ENCODE results near the gene ATP11A.

DNA sequence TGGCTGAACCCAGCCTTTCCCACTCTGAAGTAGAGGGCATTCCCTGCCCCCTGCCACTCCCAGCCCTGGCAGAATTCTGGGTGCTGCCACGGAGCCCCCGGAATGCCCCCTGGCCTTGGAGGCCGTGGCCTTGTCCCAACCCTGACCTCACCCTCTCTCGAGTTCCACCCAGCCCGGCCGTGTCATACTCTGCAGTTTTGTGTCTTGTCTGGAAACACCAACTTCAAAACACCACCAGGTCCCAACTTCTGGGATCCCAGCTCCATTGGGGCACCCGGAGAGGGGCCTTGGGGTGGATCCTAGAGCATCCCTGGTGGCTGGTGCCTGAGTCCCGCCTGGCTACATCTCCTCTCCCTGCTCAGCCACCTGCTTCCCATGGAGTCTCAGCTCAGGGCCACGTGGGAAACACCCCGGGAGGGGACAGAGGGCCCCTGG lies 197.7 kb downstream of the ATP11A start:
- TF ChIP-seq, protein P1, sequence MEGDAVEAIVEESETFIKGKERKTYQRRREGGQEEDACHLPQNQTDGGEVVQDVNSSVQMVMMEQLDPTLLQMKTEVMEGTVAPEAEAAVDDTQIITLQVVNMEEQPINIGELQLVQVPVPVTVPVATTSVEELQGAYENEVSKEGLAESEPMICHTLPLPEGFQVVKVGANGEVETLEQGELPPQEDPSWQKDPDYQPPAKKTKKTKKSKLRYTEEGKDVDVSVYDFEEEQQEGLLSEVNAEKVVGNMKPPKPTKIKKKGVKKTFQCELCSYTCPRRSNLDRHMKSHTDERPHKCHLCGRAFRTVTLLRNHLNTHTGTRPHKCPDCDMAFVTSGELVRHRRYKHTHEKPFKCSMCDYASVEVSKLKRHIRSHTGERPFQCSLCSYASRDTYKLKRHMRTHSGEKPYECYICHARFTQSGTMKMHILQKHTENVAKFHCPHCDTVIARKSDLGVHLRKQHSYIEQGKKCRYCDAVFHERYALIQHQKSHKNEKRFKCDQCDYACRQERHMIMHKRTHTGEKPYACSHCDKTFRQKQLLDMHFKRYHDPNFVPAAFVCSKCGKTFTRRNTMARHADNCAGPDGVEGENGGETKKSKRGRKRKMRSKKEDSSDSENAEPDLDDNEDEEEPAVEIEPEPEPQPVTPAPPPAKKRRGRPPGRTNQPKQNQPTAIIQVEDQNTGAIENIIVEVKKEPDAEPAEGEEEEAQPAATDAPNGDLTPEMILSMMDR (IDR thresholded peaks at IDR 0.05) = no peak
- no peak for TF ChIP-seq POLR2A (IDR thresholded peaks at IDR 0.05)
- TF ChIP-seq POLR2AphosphoS5 (IDR thresholded peaks at IDR 0.05) = no peak
- no peak for TF ChIP-seq EP300 (IDR thresholded peaks at IDR 0.05)

Data from sigmoid colon (tissue), 4 donors.